ENCODE measurements around the gene SCN1A. TPM values are rescaled to one million over a fixed set of nuclear protein-coding genes. Genes with fewer than 3 reads are reported as not detected.

The SCN1A gene
- total and polyA plus RNA-seq, 2 donors (not counting 3 experiments of a cell fraction or from before 2014, with no cell fraction given) = not detected

DNA sequence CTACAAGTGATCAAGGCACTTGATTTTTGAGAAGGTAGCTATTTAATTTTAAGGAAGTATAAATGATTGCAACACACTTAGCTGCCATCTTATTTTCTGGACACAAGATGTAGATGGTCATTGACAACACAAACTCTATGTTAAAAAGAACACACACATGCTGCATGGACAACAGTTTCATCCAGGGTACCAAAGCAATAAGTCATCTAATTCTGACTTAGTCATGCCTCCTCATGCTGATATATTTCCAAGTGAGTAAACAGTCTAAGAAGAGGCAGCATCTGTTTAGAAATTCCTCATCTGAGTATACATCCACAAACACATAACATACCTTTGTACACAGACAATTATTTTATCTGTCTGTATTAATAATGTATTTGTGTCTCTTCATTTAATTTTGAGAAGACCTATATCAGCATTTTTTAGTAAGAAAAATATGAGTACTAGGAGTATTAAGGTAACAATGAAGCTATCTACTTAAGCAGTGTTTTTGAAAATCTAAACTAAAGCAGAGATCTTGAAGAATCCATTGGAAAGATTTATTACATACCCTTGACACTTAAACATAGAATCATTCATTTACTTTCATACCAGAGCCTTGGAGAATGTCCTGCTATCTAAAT is 84.9 kb downstream of the SCN1A start:
- H3K27ac ChIP-seq (ENCODE audit: insufficient read depth, low read depth, low read length) = no peak overlapping the region
- no peaks in the 10 kb centered on the region for H3K9me3 ChIP-seq (replicated peaks; ENCODE audit: control insufficient read depth, insufficient read depth, low read length)
- no peak overlapping the region for H2AFZ ChIP-seq (ENCODE audit: low read depth, low read length)
- H3K4me1 ChIP-seq (ENCODE audit: control insufficient read depth, extremely low read depth, insufficient read depth, low read length) = no peaks in the 10 kb centered on the region
- no peak for DNase-seq (ENCODE audit: low read depth, low spot score)
- H3K4me2 ChIP-seq (ENCODE audit: insufficient read depth, low read length) = no peak overlapping the region
- intact Hi-C loops (cut with micrococcal nuclease) (no loop called here), dilution Hi-C loops (cut with MboI; ENCODE audit: extremely low pct_ligation_motif_present, low sequenced_read_pairs) (no loop called here)
- H3K79me2 ChIP-seq (ENCODE audit: control insufficient read depth, insufficient read depth, low read length) = no peaks in the 10 kb centered on the region
- no peaks in the 10 kb centered on the region for H3K9me1 ChIP-seq (replicated peaks; ENCODE audit: control insufficient read depth, extremely low read depth, insufficient read depth, low read length)
- POLR2A ChIA-PET = no interaction called here
- no peak overlapping the region for H3K4me3 ChIP-seq (replicated peaks in 1 of 3; ENCODE audit: insufficient read depth in 1 of 3, low read depth in 1 of 3, low read length in 3 of 3)
- BruUV-seq (replicated peaks) = no TSS peak
- CTCF ChIA-PET = interaction anchor here (1.0 to 1.9 kb wide), 2 partner anchors 10 to 14 kb away, joined by 3 to 8 read pairs; no protein-coding TSS in a partner anchor
- no peaks in the 10 kb centered on the region for H3K36me3 ChIP-seq (ENCODE audit: control insufficient read depth in 2 of 2, extremely low read depth in 1 of 2, insufficient read depth in 2 of 2, low read length in 2 of 2)
- H3K27me3 ChIP-seq (ENCODE audit: control insufficient read depth in 2 of 2, insufficient read depth in 2 of 2, low read length in 2 of 2) = no peaks in the 10 kb centered on the region
- no peak for FAIRE-seq
- no peak overlapping the region for H3K9ac ChIP-seq (replicated peaks; ENCODE audit: extremely low read depth, insufficient read depth, low read length)
- TF ChIP-seq GATA2 (IDR thresholded peaks at IDR 0.05; ENCODE audit: insufficient read depth, insufficient read length, low read depth, low read length) (no peak), FOS (IDR thresholded peaks at IDR 0.05; ENCODE audit: borderline replicate concordance, insufficient read depth, low read length) (no peak), JUN (IDR thresholded peaks at IDR 0.05; ENCODE audit: borderline replicate concordance, insufficient read depth, insufficient read length, low read depth) (no peak), MYC (IDR thresholded peaks at IDR 0.05; ENCODE audit: low read depth, low read length) (no peak), CTCF (IDR thresholded peaks at IDR 0.05; ENCODE audit: extremely low read depth in 1 of 2, insufficient read depth in 1 of 2, low read depth in 1 of 2, low read length in 2 of 2) (no peak), POLR2A (IDR thresholded peaks at IDR 0.05; ENCODE audit: low read depth, low read length) (no peak), EZH2 (IDR thresholded peaks at IDR 0.05; ENCODE audit: borderline replicate concordance, low read depth, low read length, severe bottlenecking) (no peak), POLR2AphosphoS5 (IDR thresholded peaks at IDR 0.05; ENCODE audit: insufficient read depth, low read depth, low read length) (no peak), MAX (IDR thresholded peaks at IDR 0.05; ENCODE audit: insufficient read depth, insufficient read length) (no peak)
- no peaks in the 10 kb centered on the region for H4K20me1 ChIP-seq (replicated peaks; ENCODE audit: control insufficient read depth, extremely low read depth, insufficient read depth, low read length)

Measured in endothelial cell of umbilical vein (primary cell).